Chondrocyte (in vitro differentiated cells): ENCODE data around the gene PPIG. TPM values are rescaled to one million over a fixed set of nuclear protein-coding genes. Genes with fewer than 3 reads are reported as not detected.
A peak's percentile ranks its signal among the peaks of the same experiment; 100 is the strongest.
"Not testable (repeated sequence)": the region's sequence is repeated elsewhere in the genome, so short reads cannot be mapped to it uniquely, and the experiment has no call there.

Source experiments
- DNase-seq: peaks from one replicate; pipeline ENCODE4 v3.0.0; 2021; ENCODE audit warnings: mixed read lengths, low spot score
- H3K27ac Mint-ChIP-seq: one replicate; pipeline ENCODE4 v1.8.0; 2021; ENCODE audit warnings: mild to moderate bottlenecking, moderate library complexity, mixed read lengths; ENCODE audit not compliant: unreplicated experiment
- H3K27me3 Mint-ChIP-seq: 2 replicates; pipeline ENCODE4 v1.8.0; 2021; ENCODE audit warnings: low read depth, mixed read lengths
- H3K36me3 Mint-ChIP-seq: 2 replicates; pipeline ENCODE4 v1.8.0; 2021; ENCODE audit warnings: low read depth, mixed read lengths
- H3K4me1 Mint-ChIP-seq: 2 replicates; pipeline ENCODE4 v1.8.0; 2021; ENCODE audit warnings: low read depth, mild to moderate bottlenecking, mixed read lengths
- H3K4me3 Mint-ChIP-seq: one replicate; pipeline ENCODE4 v1.8.0; 2021; ENCODE audit warnings: mild to moderate bottlenecking, moderate library complexity, mixed read lengths; ENCODE audit not compliant: unreplicated experiment
- H3K9me3 Mint-ChIP-seq: 2 replicates; pipeline ENCODE4 v1.8.0; 2021; ENCODE audit warnings: low read depth, mixed read lengths
- CTCF ChIP-seq: fragments of 200-600 bp; sonication (generic); IDR thresholded peaks from 2 replicates; pipeline ENCODE4 v1.5.0; 2021; ENCODE audit warnings: antibody characterized with exemption, mild to moderate bottlenecking, moderate library complexity
- total RNA-seq: library from RNA; stranded (reverse); gene quantifications from 3 replicates; pipeline ENCODE4 v1.2.1, GENCODE V29; 2021

Gene PPIG
- total RNA-seq, 1 donor from 2014 or later = 34.8 TPM

GRCh38 chr2:169571571-169571970, 12.6 kb upstream of the PPIG start:
- Mint-ChIP-seq H3K27me3 (no peaks in the 10 kb centered on the region), H3K27ac (no peak overlapping the region), H3K4me1 (peaks cover 15% of the 10 kb centered on the region), H3K4me3 (no peak overlapping the region), H3K36me3 (peaks cover 2% of the 10 kb centered on the region), H3K9me3 (no peaks in the 10 kb centered on the region)
- no peak for DNase-seq
- no peak for TF ChIP-seq CTCF

GRCh38 chr2:169572189-169572588, 12.0 kb upstream of the PPIG start:
- peaks cover 2% of the 10 kb centered on the region for H3K36me3 Mint-ChIP-seq

GRCh38 chr2:169572821-169573159, 11.4 kb upstream of the PPIG start:
- Mint-ChIP-seq H3K4me1 (peaks cover 15% of the 10 kb centered on the region), H3K4me3 (peak overlapping the region; percentile 92), H3K27ac (peak overlapping the region; percentile 84), H3K36me3 (peaks cover 2% of the 10 kb centered on the region), H3K27me3 (no peaks in the 10 kb centered on the region), H3K9me3 (no peaks in the 10 kb centered on the region)
- DNase-seq = no peak
- no peak for TF ChIP-seq CTCF

More at GRCh38 chr2:169572189-169572588, 12.0 kb upstream of the PPIG start:
- Mint-ChIP-seq H3K4me3 (no peak overlapping the region), H3K9me3 (no peaks in the 10 kb centered on the region), H3K27ac (no peak overlapping the region), H3K27me3 (no peaks in the 10 kb centered on the region), H3K4me1 (peaks cover 15% of the 10 kb centered on the region)
- DNase-seq = no peak
- no peak for TF ChIP-seq CTCF

- peak within 1 kb of the TSS; percentile 92 for H3K4me3 Mint-ChIP-seq
- no peaks in the 10 kb centered on the region for H3K9me3 Mint-ChIP-seq
- H3K27ac Mint-ChIP-seq = peak within 1 kb of the TSS; percentile 84
- no peak for DNase-seq
- H3K36me3 Mint-ChIP-seq = peaks cover 2% of the 10 kb centered on the region
- no peaks in the 10 kb centered on the region for H3K27me3 Mint-ChIP-seq
- peaks cover 15% of the 10 kb centered on the region for H3K4me1 Mint-ChIP-seq
- no peak for TF ChIP-seq CTCF
These were observed 10.8 kb upstream of the PPIG start, which contains the start of gene FASTKD1 for GRCh38 chr2:169573160-169573973. FASTKD1 (minus strand) TSS chr2:169573865; CDS start chr2:169572029, 1,836 bp downstream.

GRCh38 chr2:169573974-169574299, 10.2 kb upstream of the PPIG start:
- Mint-ChIP-seq H3K9me3 (no peaks in the 10 kb centered on the region), H3K36me3 (peaks cover 2% of the 10 kb centered on the region), H3K4me1 (peaks cover 15% of the 10 kb centered on the region), H3K27me3 (no peaks in the 10 kb centered on the region), H3K27ac (peak overlapping the region; percentile 84), H3K4me3 (peak overlapping the region; percentile 92)
- TF ChIP-seq CTCF = no peak
- no peak for DNase-seq

GRCh38 chr2:169574539-169574938, 9.6 kb upstream of the PPIG start:
- not testable (repeated sequence) for H3K27ac Mint-ChIP-seq
- H3K4me1 Mint-ChIP-seq = peaks cover 15% of the 10 kb centered on the region

GRCh38 chr2:169575264-169575663, 8.9 kb upstream of the PPIG start:
- H3K4me1 Mint-ChIP-seq = peaks cover 11% of the 10 kb centered on the region
- DNase-seq, H3K27me3 Mint-ChIP-seq, H3K27ac Mint-ChIP-seq, H3K36me3 Mint-ChIP-seq, H3K9me3 Mint-ChIP-seq, H3K4me3 Mint-ChIP-seq: not testable (repeated sequence)

More at GRCh38 chr2:169574539-169574938, 9.6 kb upstream of the PPIG start:
- H3K36me3 Mint-ChIP-seq, H3K9me3 Mint-ChIP-seq, H3K27me3 Mint-ChIP-seq, H3K4me3 Mint-ChIP-seq, DNase-seq: not testable (repeated sequence)
